Ascending aorta (tissue), 2 donors: ENCODE results near the gene DAGLA. TPM values are rescaled to one million over a fixed set of nuclear protein-coding genes. Genes with fewer than 3 reads are reported as not detected.

Source experiments
- DNase-seq, 2 donors: peaks; one replicate each; pipeline ENCODE4 v3.0.0-alpha.2; 2019; ENCODE audit warnings: low spot score in 2 of 2
- H3K27ac ChIP-seq, 2 donors: fragments of 200-600 bp; sonication (generic); one replicate each; pipeline ENCODE4 v1.5.1; 2016 to 2017; ENCODE audit warnings: mild to moderate bottlenecking in 1 of 2
- H3K27me3 ChIP-seq: fragments of 200-600 bp; sonication (generic); one replicate; pipeline ENCODE4 v1.5.1; 2017
- H3K36me3 ChIP-seq, 2 donors: fragments of 200-600 bp; sonication (generic); one replicate each; pipeline ENCODE4 v1.5.1; 2016
- H3K4me1 ChIP-seq, 2 donors: fragments of 200-600 bp; sonication (generic); one replicate each; pipeline ENCODE4 v1.5.1; 2016 to 2017; ENCODE audit warnings: mild to moderate bottlenecking in 1 of 2
- H3K4me3 ChIP-seq, 2 donors: fragments of 200-600 bp; sonication (generic); one replicate each; pipeline ENCODE4 v1.5.1; 2016 to 2017; ENCODE audit warnings: mild to moderate bottlenecking in 1 of 2
- H3K9me3 ChIP-seq, 2 donors: fragments of 200-600 bp; sonication (generic); one replicate each; pipeline ENCODE4 v1.5.1; 2016
- intact Hi-C: fragments of 100-400 bp; cut with DNase I; formaldehyde crosslinking; loops from one replicate; pipeline ENCODE4 v1.15.1; 2023
- total RNA-seq: library from RNA; depleted of rRNA; stranded (reverse); fragments of >200 nt; gene quantifications from one replicate; pipeline ENCODE4 v1.1.0, GENCODE V29; 2016
- TF ChIP-seq, protein P1 (sequence below), 3 experiments: fragments of 200-600 bp in 2 of 3; fragments of 450-650 bp in 1 of 3; sonication (generic) in 2 of 3; IDR thresholded peaks; one replicate each; pipeline ENCODE4 v1.5.1; 2016 to 2019; ENCODE audit warnings: antibody characterized with exemption in 3 of 3, mild to moderate bottlenecking in 1 of 3, moderate library complexity in 1 of 3

The DAGLA gene
- total RNA-seq, 1 donor from 2014 or later = 5.3 TPM

DNA sequence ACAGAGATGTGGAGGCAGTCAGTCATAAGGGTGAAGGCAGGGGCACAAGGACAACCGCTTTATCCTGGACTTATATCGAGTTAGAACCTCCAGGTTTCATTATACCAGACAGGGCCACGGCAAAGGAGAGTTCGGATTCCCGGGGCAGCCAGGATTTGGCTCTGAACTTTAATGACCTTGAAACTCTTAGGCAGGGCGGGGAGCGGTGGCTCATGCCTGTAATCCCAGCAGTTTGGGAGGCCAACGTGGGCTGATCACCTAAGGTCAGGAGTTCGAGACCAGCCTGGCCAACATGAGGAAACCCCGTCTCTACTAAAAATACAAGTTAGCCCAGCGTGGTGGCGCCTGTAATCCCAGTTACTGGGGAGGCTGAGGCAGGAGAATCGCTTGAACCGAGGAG, 71.2 kb downstream of the DAGLA start:
- no peaks in the 10 kb centered on the region for H3K27me3 ChIP-seq
- H3K4me1 ChIP-seq = peaks cover 3 to 8% of the 10 kb centered on the region in 2 donors
- no peaks in the 10 kb centered on the region for H3K36me3 ChIP-seq
- no peaks in the 10 kb centered on the region for H3K9me3 ChIP-seq
- H3K4me3 ChIP-seq = no peak overlapping the region
- TF ChIP-seq, protein P1, sequence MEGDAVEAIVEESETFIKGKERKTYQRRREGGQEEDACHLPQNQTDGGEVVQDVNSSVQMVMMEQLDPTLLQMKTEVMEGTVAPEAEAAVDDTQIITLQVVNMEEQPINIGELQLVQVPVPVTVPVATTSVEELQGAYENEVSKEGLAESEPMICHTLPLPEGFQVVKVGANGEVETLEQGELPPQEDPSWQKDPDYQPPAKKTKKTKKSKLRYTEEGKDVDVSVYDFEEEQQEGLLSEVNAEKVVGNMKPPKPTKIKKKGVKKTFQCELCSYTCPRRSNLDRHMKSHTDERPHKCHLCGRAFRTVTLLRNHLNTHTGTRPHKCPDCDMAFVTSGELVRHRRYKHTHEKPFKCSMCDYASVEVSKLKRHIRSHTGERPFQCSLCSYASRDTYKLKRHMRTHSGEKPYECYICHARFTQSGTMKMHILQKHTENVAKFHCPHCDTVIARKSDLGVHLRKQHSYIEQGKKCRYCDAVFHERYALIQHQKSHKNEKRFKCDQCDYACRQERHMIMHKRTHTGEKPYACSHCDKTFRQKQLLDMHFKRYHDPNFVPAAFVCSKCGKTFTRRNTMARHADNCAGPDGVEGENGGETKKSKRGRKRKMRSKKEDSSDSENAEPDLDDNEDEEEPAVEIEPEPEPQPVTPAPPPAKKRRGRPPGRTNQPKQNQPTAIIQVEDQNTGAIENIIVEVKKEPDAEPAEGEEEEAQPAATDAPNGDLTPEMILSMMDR (IDR thresholded peaks at IDR 0.05) = no peak
- no peak overlapping the region for H3K27ac ChIP-seq
- intact Hi-C loops = no loop called here
- DNase-seq = no peak

DNA sequence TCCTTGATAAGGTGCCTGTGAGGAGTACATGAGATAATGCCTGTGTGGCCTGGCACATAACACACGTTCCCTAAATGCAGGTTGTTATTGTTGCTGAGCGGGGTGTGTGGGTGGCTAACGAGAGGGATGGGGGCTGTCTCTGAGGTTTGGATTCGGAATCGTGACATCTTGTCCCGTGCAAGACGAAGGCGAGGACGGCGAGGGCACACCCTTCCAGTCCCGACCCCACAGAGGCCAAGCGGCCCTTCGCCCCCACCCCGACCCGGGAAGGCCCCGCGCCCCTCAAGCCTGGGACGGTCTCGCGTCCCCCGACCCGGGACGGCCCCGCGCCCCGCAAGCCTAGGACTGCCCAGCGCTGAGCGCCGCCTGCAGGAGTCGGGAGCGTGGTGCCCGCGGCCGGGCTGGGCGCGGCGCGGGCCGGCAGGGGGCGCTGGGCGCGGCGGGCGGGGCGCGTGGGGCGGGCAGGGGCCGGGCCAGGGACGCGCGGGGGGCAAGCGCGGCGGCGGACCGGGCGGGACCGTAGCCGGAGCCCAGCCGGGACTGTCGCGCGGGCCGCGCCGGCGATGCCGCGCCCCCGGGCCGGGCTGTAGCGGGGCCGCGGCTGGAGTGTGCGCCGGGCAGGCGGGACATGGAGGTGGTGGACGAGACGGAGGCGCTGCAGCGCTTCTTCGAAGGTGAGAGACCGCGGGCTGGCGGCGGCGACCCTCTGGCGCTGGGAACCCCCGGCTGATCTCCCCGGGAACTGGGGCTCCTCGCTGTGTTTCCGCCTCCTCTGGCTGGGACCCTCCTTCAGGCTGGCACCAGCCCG, 72.1 kb downstream of the DAGLA start, which contains the start of gene MYRF:
Gene MYRF, plus strand, starts transcription at position 520 of the 808 bp plus-strand sequence. Its CDS starts 109 bp downstream, at position 629.
- Histone ChIP-seq H3K27ac (no peak within 1 kb of the TSS), H3K4me1 (peaks cover 3 to 8% of the 10 kb centered on the region in 2 donors), H3K4me3 (peak within 1 kb of the TSS; percentile 53 to 63), H3K27me3 (no peaks in the 10 kb centered on the region), H3K36me3 (no peaks in the 10 kb centered on the region), H3K9me3 (no peaks in the 10 kb centered on the region)
- DNase-seq = no peak
- TF ChIP-seq, protein P1 (IDR thresholded peaks at IDR 0.05) = peak; percentile 30 to 55 (median 40)
- intact Hi-C loops = no loop called here

DNA sequence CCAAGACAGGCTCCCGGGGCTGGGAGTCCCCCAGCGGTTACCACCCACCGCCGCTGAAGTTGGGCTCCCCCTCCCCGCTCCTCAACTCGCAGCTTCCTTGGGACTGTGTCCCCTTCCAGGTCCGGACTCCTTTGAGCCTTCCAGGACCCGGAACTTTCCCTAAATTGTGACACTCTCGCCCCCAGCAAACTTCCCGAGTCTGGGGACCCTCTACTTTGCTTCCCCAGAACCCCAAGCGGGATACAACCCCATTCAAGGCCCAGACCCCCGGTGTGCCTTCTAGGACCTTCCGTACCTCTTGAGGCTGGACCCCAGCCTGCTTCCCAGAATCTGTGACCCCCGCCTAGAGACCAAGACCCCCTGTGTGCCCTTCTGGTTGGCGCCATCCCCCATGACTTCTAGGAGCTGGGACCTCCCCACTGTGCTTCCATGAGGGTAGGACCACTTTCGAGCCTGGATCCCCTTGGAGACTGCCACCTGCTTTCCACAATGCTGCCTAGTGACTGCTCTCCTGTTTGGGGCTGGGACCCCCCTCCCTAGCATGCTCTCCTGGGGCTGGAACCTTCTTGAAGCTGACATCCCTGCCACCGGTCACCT, 72.8 kb downstream of the DAGLA start:
- intact Hi-C loops = no loop called here
- no peak overlapping the region for H3K27ac ChIP-seq

DNA sequence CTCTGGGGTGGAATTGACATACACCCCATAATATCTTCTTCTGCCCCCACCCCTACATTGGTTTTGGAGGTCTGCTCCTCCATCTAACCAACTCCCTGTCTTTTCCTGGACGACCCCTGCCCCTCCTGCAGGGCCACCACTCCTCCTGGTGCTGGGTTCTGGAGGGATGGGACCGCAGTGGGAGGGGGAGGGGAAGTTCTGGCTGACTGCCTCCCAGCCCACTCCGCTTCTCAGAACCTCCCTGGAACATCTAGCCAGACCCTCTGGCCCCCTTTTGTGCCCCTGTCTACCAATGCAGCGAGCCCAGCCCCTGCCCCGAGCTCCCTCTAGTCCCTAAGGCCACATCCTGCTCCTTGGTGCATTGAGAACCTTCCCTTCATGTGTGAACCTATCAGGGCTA, 73.5 kb downstream of the DAGLA start:
- Histone ChIP-seq H3K27ac (no peak overlapping the region), H3K27me3 (no peaks in the 10 kb centered on the region), H3K9me3 (no peaks in the 10 kb centered on the region), H3K4me3 (no peak overlapping the region), H3K4me1 (peaks cover 3 to 8% of the 10 kb centered on the region in 2 donors), H3K36me3 (no peaks in the 10 kb centered on the region)
- intact Hi-C loops = no loop called here
- DNase-seq = no peak
- TF ChIP-seq, protein P1 (IDR thresholded peaks at IDR 0.05) = no peak

More for the DNA sequence above, 72.8 kb downstream of the DAGLA start:
- H3K4me3 ChIP-seq = peak overlapping the region; percentile 53 to 63
- TF ChIP-seq, protein P1 (IDR thresholded peaks at IDR 0.05) = no peak
- H3K36me3 ChIP-seq = no peaks in the 10 kb centered on the region
- DNase-seq = no peak
- no peaks in the 10 kb centered on the region for H3K27me3 ChIP-seq
- H3K9me3 ChIP-seq = no peaks in the 10 kb centered on the region
- peaks cover 3 to 8% of the 10 kb centered on the region in 2 donors for H3K4me1 ChIP-seq

DNA sequence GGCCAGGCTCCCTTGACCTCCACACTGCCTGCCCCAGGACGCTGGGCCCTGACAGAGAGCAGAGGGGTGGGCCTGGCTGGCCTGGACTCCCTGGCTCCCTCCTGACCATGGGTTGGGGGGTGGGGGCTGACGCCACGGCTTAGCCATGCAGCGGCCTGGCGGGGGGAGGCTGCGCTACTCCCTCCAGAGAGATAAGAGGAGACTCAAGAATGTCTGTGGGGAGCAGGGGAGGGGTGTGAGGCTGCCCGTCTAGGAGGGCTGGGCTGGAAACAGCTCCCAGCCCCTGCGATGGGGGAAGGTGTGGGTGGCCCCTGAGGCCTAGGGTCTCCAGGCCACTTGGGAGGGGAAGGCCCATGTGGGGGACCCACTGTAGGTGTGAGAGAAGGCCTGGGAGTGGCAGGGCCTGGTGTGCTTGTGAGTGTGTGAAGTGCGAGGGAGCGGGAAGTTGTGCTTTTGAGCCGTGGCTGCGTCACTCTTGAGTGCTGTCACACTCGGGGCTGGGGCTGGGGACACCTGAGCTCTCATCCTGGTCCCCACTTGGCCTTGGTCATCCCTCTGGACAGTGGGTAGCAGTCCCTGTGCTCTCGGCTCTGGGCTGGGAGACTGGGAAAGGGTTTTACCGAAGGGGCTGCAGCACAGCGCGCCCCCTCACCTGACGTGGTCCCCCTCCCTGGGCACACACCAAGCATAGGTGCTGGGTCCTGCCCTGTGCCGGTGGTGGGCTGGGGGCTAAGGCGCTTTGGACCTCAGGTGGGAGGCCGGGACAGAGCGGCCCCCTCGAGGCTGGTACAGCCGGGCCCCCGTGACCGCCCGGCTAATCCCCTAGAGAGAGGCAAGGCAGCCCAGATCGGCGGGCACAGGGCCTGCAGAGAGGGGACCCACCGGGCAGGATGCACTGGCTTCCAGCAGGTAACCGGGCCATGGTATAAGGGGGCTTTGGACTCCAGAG, 74.6 kb downstream of the DAGLA start:
- Histone ChIP-seq H3K36me3 (no peaks in the 10 kb centered on the region), H3K27ac (no peak overlapping the region), H3K4me3 (no peak overlapping the region), H3K9me3 (no peaks in the 10 kb centered on the region), H3K27me3 (no peaks in the 10 kb centered on the region), H3K4me1 (peaks cover 3 to 8% of the 10 kb centered on the region in 2 donors)
- TF ChIP-seq, protein P1 (IDR thresholded peaks at IDR 0.05) = no peak
- no peak for DNase-seq
- intact Hi-C loops = no loop called here
